NB4 (cell line): ENCODE results near the gene CRLF1.

Source experiments
- DNase-seq: peaks from one replicate; pipeline ENCODE4 v3.0.0; 2010; ENCODE audit warnings: low read depth
- H3K4me3 ChIP-seq: one replicate; pipeline ENCODE4 v1.5.1; 2011; ENCODE audit warnings: mild to moderate bottlenecking, low read depth, low read length, moderate library complexity
- CTCF ChIP-seq: IDR thresholded peaks from one replicate; pipeline ENCODE4 v1.5.1; 2012; ENCODE audit warnings: low read depth, low read length
- MAX ChIP-seq: IDR thresholded peaks from 2 replicates; pipeline ENCODE4 v1.6.1; 2011; ENCODE audit warnings: low read depth, low read length
- MYC ChIP-seq: IDR thresholded peaks from 2 replicates; pipeline ENCODE4 v1.6.1; 2011; ENCODE audit warnings: low read depth, low read length
- POLR2A ChIP-seq: IDR thresholded peaks from 2 replicates; pipeline ENCODE4 v1.6.1; 2011; ENCODE audit warnings: mild to moderate bottlenecking; ENCODE audit not compliant: insufficient read length; ENCODE audit errors: extremely low read depth

Gene CRLF1

GRCh38 chr19:18616023-18616422 lies 9.4 kb upstream of the CRLF1 start:
- H3K4me3 ChIP-seq = no peak overlapping the region
- DNase-seq = no peak
- TF ChIP-seq MYC (no peak), CTCF (no peak), MAX (no peak), POLR2A (no peak)

- no peak for DNase-seq
- no peak overlapping the region for H3K4me3 ChIP-seq
- TF ChIP-seq POLR2A = no peak
- no peak for TF ChIP-seq MYC
- TF ChIP-seq MAX = no peak
- TF ChIP-seq CTCF = no peak
Observed at GRCh38 chr19:18613589-18614234, 7.1 kb upstream of the CRLF1 start.

- no peak for DNase-seq
- no peak within 1 kb of the TSS for H3K4me3 ChIP-seq
- TF ChIP-seq CTCF (no peak), MAX (no peak), POLR2A (no peak), MYC (no peak)
Observed at GRCh38 chr19:18612772-18613588, 6.4 kb upstream of the CRLF1 start, which contains the start of gene TMEM59L. Gene TMEM59L (plus strand): TSS chr19:18612870. CDS start chr19:18612959, 89 bp downstream.

GRCh38 chr19:18612051-18612771 lies 5.6 kb upstream of the CRLF1 start:
- no peak for TF ChIP-seq MAX
- no peak for TF ChIP-seq CTCF
- TF ChIP-seq POLR2A = no peak
- H3K4me3 ChIP-seq = no peak overlapping the region
- no peak for DNase-seq

- no peak overlapping the region for H3K4me3 ChIP-seq
- no peak for DNase-seq
- TF ChIP-seq POLR2A = no peak
- TF ChIP-seq MYC = no peak
- no peak for TF ChIP-seq CTCF
- TF ChIP-seq MAX = no peak
Observed at GRCh38 chr19:18611327-18612050, 4.9 kb upstream of the CRLF1 start.
